ENCODE measurements around the gene TLX2. TPM values are rescaled to one million over a fixed set of nuclear protein-coding genes. Genes with fewer than 3 reads are reported as not detected.

The TLX2 gene
- total and polyA plus RNA-seq, 2 of the 8 experiments (the other 6 are each of a cell fraction or from before 2014, with no cell fraction given), result 0.06 to 0.17 TPM

DNA sequence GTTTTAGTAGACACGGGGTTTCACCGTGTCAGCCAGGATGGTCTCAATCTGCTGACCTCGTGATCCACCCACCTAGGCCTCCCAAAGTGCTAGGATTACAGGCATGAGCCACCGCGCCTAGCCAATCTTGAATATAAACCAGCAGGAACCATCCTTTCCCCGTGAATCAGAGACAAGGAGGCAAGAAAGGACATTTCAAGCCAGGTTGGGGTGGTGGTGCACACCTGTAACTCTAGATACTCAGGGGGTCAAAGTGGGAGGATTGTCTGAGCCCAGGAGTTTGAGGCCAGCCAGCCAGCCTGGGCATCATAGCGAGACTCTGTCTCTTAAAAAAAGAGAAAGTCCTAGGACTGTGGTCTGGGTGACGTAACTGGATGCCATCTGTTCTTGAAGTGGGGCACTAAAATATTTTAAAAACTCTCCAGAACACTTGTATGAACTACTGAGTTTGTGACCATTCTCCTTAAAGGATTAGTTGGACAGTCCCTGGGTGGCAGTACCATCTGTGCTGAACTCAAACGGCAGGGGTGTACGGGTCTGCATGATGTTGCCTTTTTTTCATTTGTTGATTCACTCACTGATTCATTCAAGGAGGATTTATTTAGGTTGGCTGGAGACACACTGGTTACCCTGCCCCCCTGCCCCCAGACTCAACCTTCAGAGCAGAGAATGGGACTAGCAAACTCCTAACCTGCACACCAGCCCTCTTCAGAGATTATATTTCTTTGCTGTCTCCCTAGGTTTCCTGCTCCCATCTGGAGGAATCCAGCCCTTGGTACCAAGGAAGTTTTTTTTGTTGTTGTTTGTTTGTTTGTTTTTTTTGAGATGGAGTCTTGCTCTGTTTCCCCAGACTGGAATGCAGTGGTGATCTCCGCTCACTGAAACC lies 2.9 kb upstream of the TLX2 start:
- H2BK5ac ChIP-seq (ENCODE audit: low read depth, low read length), result no peak overlapping the region
- no peak overlapping the region for H3K4me2 ChIP-seq (ENCODE audit: insufficient read depth in 1 of 2, low read depth in 2 of 2, low read length in 2 of 2)
- H2BK12ac ChIP-seq (ENCODE audit: low read depth, low read length), result 0 out of 2 replicates have a peak overlapping the region, but pooled peaks have one; percentile 12
- H3K56ac ChIP-seq (replicated peaks; ENCODE audit: insufficient read length, low read depth, low read length), result no peak overlapping the region
- no peak overlapping the region for H3K9ac ChIP-seq (replicated peaks in 1 of 4; ENCODE audit: extremely low read depth in 1 of 4, low read depth in 3 of 4, low read length in 3 of 4)
- no peak overlapping the region for H2BK120ac ChIP-seq (replicated peaks; ENCODE audit: low read depth, low read length)
- H3K4ac ChIP-seq (replicated peaks; ENCODE audit: insufficient read length, low read depth, low read length), result no peak overlapping the region
- H4K20me1 ChIP-seq (replicated peaks in 1 of 2; ENCODE audit: control insufficient read depth in 1 of 2, insufficient read depth in 2 of 2, low read length in 2 of 2), result peaks cover 2% of the 10 kb centered on the region in 2 experiments
- H3K4me3 ChIP-seq (ENCODE audit: extremely low read depth in 1 of 4, insufficient read depth in 2 of 4, low read depth in 3 of 4, low read length in 4 of 4), result no peak overlapping the region
- TF ChIP-seq RNF2 (IDR thresholded peaks at IDR 0.05; ENCODE audit: borderline replicate concordance, low read depth, low read length, missing control alignments, poor library complexity, severe bottlenecking) (peak; percentile 37), EZH2 (IDR thresholded peaks at IDR 0.05; ENCODE audit: low read depth, low read length, severe bottlenecking) (peak; percentile 37), BCL11A (IDR thresholded peaks at IDR 0.05; ENCODE audit: low read depth in 2 of 2, low read length in 2 of 2) (no peak), CTBP2 (IDR thresholded peaks at IDR 0.05; ENCODE audit: borderline replicate concordance, insufficient read depth, insufficient read length, low read length) (no peak)
- no peak overlapping the region for H3K23ac ChIP-seq (ENCODE audit: insufficient read length)
- H3K36me3 ChIP-seq (ENCODE audit: control insufficient read depth in 2 of 4, insufficient read depth in 4 of 4, low read length in 3 of 4), result peaks cover 0 to 15% (median 0%) of the 10 kb centered on the region in 4 experiments; a peak in 1 of 8 replicates
- no peak overlapping the region for H3K27ac ChIP-seq (ENCODE audit: low read depth, low read length)
- WGBS, 2 experiments (ENCODE audit: extremely low coverage in 1 of 2, insufficient coverage in 1 of 2, insufficient read length in 1 of 2, insufficient replicate concordance in 2 of 2, low coverage in 1 of 2, low lambda C conversion rate in 2 of 2, missing lambda C conversion rate in 1 of 2), result 65% methylated on average over 11 of the region's 11 CpGs; no CpG with 5 or more reads in 1 of the 2 experiments
- no peak overlapping the region for H2BK15ac ChIP-seq (ENCODE audit: low read length)
- peaks cover 21% of the 10 kb centered on the region for H3K23me2 ChIP-seq (ENCODE audit: low read depth, low read length)
- H4K8ac ChIP-seq (ENCODE audit: extremely low read depth, insufficient read depth, low read length), result no peak overlapping the region
- H4K5ac ChIP-seq (ENCODE audit: insufficient read length, low read depth, low read length), result no peak overlapping the region
- H3K79me2 ChIP-seq (ENCODE audit: control insufficient read depth in 1 of 2, insufficient read depth in 2 of 2, low read length in 2 of 2), result peaks cover 0 to 3% of the 10 kb centered on the region in 2 experiments; a peak in 1 of 4 replicates
- no peak overlapping the region for H2AFZ ChIP-seq (ENCODE audit: low read length)
- peaks cover 2 to 29% (median 16%) of the 10 kb centered on the region in 4 experiments for H3K4me1 ChIP-seq (replicated peaks in 1 of 4; ENCODE audit: control insufficient read depth in 3 of 4, insufficient read depth in 4 of 4, low read length in 3 of 4)
- ChIA-PET CTCF (ENCODE audit: partially characterized antibody) (interaction anchor here (1.4 to 4.2 kb wide), 4 partner anchors 7 to 76 kb away, joined by 8 to 20 read pairs (median 9); partner anchors contain the start of genes CCDC142 and TTC31), POLR2A (ENCODE audit: partially characterized antibody) (interaction anchor here (2.6 to 6.7 kb wide), 2 partner anchors 11 to 13 kb away, joined by 13 to 63 read pairs; partner anchors contain the start of gene LBX2)
- no peak for FAIRE-seq
- no peaks in the 10 kb centered on the region for H3K79me1 ChIP-seq (ENCODE audit: low read depth, low read length)
- no peak overlapping the region for H3K14ac ChIP-seq (ENCODE audit: insufficient read length)
- no peak overlapping the region for H4K91ac ChIP-seq (replicated peaks; ENCODE audit: insufficient read length, low read length)
- DNase-seq (ENCODE audit: low read depth in 1 of 2, low spot score in 2 of 2), result no peak
- H2BK20ac ChIP-seq (ENCODE audit: low read length), result no peak overlapping the region
- H3K27me3 ChIP-seq (replicated peaks in 1 of 4; ENCODE audit: control insufficient read depth in 3 of 4, extremely low read depth in 1 of 4, insufficient read depth in 3 of 4, low read length in 3 of 4), result peaks cover 64 to 83% (median 78%) of the 10 kb centered on the region in 4 experiments
- H2AK5ac ChIP-seq (ENCODE audit: low read depth, low read length), result no peak overlapping the region
- H3K9me3 ChIP-seq (ENCODE audit: insufficient read depth in 2 of 2, low read depth in 1 of 2, low read length in 1 of 2), result peaks cover 0 to 7% of the 10 kb centered on the region in 2 experiments; a peak in 2 of 4 replicates
- H3K18ac ChIP-seq (ENCODE audit: extremely low read depth, low read length), result no peak overlapping the region

All from H1 (cell line).